ENCODE data around the gene C2orf66. TPM values are rescaled to one million over a fixed set of nuclear protein-coding genes. Genes with fewer than 3 reads are reported as not detected.

C2orf66 gene
- total RNA-seq, 1 experiment from 2014 or later: not detected

- Histone ChIP-seq H3K9me2 (ENCODE audit: insufficient read depth) (no peaks in the 10 kb centered on the region), H3K36me3 (ENCODE audit: control insufficient read depth in 1 of 2, insufficient read depth in 2 of 2, low read length in 2 of 2) (no peaks in the 10 kb centered on the region), H3K4me3 (replicated peaks in 1 of 2; ENCODE audit: low read depth in 1 of 2, low read length in 2 of 2) (no peak overlapping the region), H3K27ac (ENCODE audit: low read depth, low read length) (no peak overlapping the region), H3K9ac (ENCODE audit: low read length) (no peak overlapping the region), H3K27me3 (ENCODE audit: insufficient read depth, low read length) (no peaks in the 10 kb centered on the region), H3K4me2 (ENCODE audit: low read length) (no peak overlapping the region), H3K9me3 (ENCODE audit: control insufficient read depth in 1 of 2, insufficient read depth in 1 of 2, low read depth in 1 of 2, low read length in 2 of 2) (no peaks in the 10 kb centered on the region), H3K4me1 (ENCODE audit: control insufficient read depth in 1 of 2, insufficient read depth in 2 of 2, low read length in 2 of 2) (no peaks in the 10 kb centered on the region), H2AFZ (ENCODE audit: low read depth, low read length, poor library complexity, severe bottlenecking) (no peak overlapping the region), H4K20me1 (ENCODE audit: insufficient read depth) (no peaks in the 10 kb centered on the region), H3K79me2 (ENCODE audit: insufficient read depth, low read length) (no peaks in the 10 kb centered on the region)
- RAD21 ChIA-PET (ENCODE audit: low non-redundant PET in 1 of 2, low total read pairs in 2 of 2, uncharacterized antibody in 2 of 2, unreplicated experiment in 2 of 2): no interaction called here
- TF ChIP-seq SP1 (IDR thresholded peaks at IDR 0.05; ENCODE audit: low read depth) (no peak), ELF1 (IDR thresholded peaks at IDR 0.05; ENCODE audit: borderline replicate concordance, low read depth) (no peak), CTCF (IDR thresholded peaks at IDR 0.05 in 2 of 3, conservative IDR thresholded peaks at IDR 0.05 in 1 of 3; ENCODE audit: borderline replicate concordance in 1 of 3, insufficient read depth in 1 of 3, low read depth in 2 of 3, low read length in 2 of 3) (no peak), ZFX (IDR thresholded peaks at IDR 0.05) (no peak), CBX3 (IDR thresholded peaks at IDR 0.05; ENCODE audit: low read depth) (no peak), EZH2 (IDR thresholded peaks at IDR 0.05) (no peak), YY1 (IDR thresholded peaks at IDR 0.05; ENCODE audit: extremely low read depth, insufficient replicate concordance, low read depth, low read length) (no peak), CEBPB (IDR thresholded peaks at IDR 0.05; ENCODE audit: low read depth) (no peak), TCF7L2 (IDR thresholded peaks at IDR 0.05; ENCODE audit: borderline replicate concordance, extremely low read depth, insufficient read depth, insufficient read length) (no peak), SIN3A (IDR thresholded peaks at IDR 0.05; ENCODE audit: low read depth) (no peak), FOSL1 (IDR thresholded peaks at IDR 0.05; ENCODE audit: low read depth) (no peak), JUND (IDR thresholded peaks at IDR 0.05) (no peak), SRF (IDR thresholded peaks at IDR 0.05; ENCODE audit: low read depth) (no peak), RAD21 (IDR thresholded peaks at IDR 0.05; ENCODE audit: low read depth) (no peak), EGR1 (IDR thresholded peaks at IDR 0.05; ENCODE audit: low read depth) (no peak), ZBTB33 (IDR thresholded peaks at IDR 0.05; ENCODE audit: extremely low read depth, insufficient replicate concordance, low read length) (no peak), REST (IDR thresholded peaks at IDR 0.05; ENCODE audit: low read depth) (no peak), EZH2phosphoT487 (IDR thresholded peaks at IDR 0.05; ENCODE audit: borderline replicate concordance) (no peak), POLR2A (IDR thresholded peaks at IDR 0.05; ENCODE audit: borderline replicate concordance, extremely low read depth, insufficient read depth, insufficient read length) (no peak)
- no peak for ATAC-seq
- POLR2A ChIA-PET: no interaction called here
- no TSS peak for BruUV-seq (replicated peaks)
- CTCF ChIA-PET: no interaction called here
- no peak for DNase-seq (ENCODE audit: low read depth, low spot score)
- intact Hi-C loops (cut with micrococcal nuclease): loop anchor here (5.0 to 10.0 kb wide), 2 partner anchors 314 to 526 kb away; no protein-coding TSS in a partner anchor
Observed at GRCh38 chr2:196851088-196851487, 41.9 kb upstream of the C2orf66 start.

All from HCT116 (cell line).